Measurements from ENCODE around the gene LRGUK.

The LRGUK gene

GRCh38 chr7:134126146-134126545 lies 994 bp upstream of the LRGUK start:
- no peak for DNase-seq (ENCODE audit: low read depth, low spot score)

GRCh38 chr7:134126596-134126965 lies 559 bp upstream of the LRGUK start:
- DNase-seq (ENCODE audit: low read depth, low spot score): no peak

- DNase-seq (ENCODE audit: low read depth, low spot score): no peak
These were observed 1.7 kb downstream of the LRGUK start for GRCh38 chr7:134128829-134129228.

- DNase-seq (ENCODE audit: low read depth, low spot score): no peak
These were observed 2.9 kb downstream of the LRGUK start for GRCh38 chr7:134129856-134130523.

GRCh38 chr7:134134004-134134403 lies 6.9 kb downstream of the LRGUK start:
- no peak for DNase-seq (ENCODE audit: low read depth, low spot score)

GRCh38 chr7:134140889-134141867 lies 14.0 kb downstream of the LRGUK start:
- DNase-seq (ENCODE audit: low read depth, low spot score): peak; percentile 79

- DNase-seq (ENCODE audit: low read depth, low spot score): no peak
These were observed 14.7 kb downstream of the LRGUK start for GRCh38 chr7:134141868-134142264.

- no peak for DNase-seq (ENCODE audit: low read depth, low spot score)
These were observed 26.5 kb downstream of the LRGUK start for GRCh38 chr7:134153493-134154136.

- DNase-seq (ENCODE audit: low read depth, low spot score): peak; percentile 9
These were observed 27.5 kb downstream of the LRGUK start for GRCh38 chr7:134154581-134155130.

GRCh38 chr7:134155206-134155605 lies 28.1 kb downstream of the LRGUK start:
- no peak for DNase-seq (ENCODE audit: low read depth, low spot score)

- no peak for DNase-seq (ENCODE audit: low read depth, low spot score)
These were observed 28.7 kb downstream of the LRGUK start for GRCh38 chr7:134155871-134156270.

- no peak for DNase-seq (ENCODE audit: low read depth, low spot score)
These were observed 38.1 kb downstream of the LRGUK start for GRCh38 chr7:134165252-134165651.

GRCh38 chr7:134167250-134167649 lies 40.1 kb downstream of the LRGUK start:
- no peak for DNase-seq (ENCODE audit: low read depth, low spot score)

- no peak for DNase-seq (ENCODE audit: low read depth, low spot score)
These were observed 40.7 kb downstream of the LRGUK start for GRCh38 chr7:134167841-134168240.

GRCh38 chr7:134174795-134175261 lies 47.7 kb downstream of the LRGUK start:
- peak; percentile 69 for DNase-seq (ENCODE audit: low read depth, low spot score)

- no peak for DNase-seq (ENCODE audit: low read depth, low spot score)
These were observed 48.3 kb downstream of the LRGUK start for GRCh38 chr7:134175334-134176036.

- DNase-seq (ENCODE audit: low read depth, low spot score): no peak
These were observed 48.9 kb downstream of the LRGUK start for GRCh38 chr7:134176037-134176350.

GRCh38 chr7:134179036-134180011 lies 52.2 kb downstream of the LRGUK start:
- no peak for DNase-seq (ENCODE audit: low read depth, low spot score)

- DNase-seq (ENCODE audit: low read depth, low spot score): no peak
These were observed 53.2 kb downstream of the LRGUK start for GRCh38 chr7:134180376-134180775.

- DNase-seq (ENCODE audit: low read depth, low spot score): no peak
These were observed 54.9 kb downstream of the LRGUK start for GRCh38 chr7:134182078-134182477.
